Measurements from ENCODE around the gene SLC6A19.

DNA sequence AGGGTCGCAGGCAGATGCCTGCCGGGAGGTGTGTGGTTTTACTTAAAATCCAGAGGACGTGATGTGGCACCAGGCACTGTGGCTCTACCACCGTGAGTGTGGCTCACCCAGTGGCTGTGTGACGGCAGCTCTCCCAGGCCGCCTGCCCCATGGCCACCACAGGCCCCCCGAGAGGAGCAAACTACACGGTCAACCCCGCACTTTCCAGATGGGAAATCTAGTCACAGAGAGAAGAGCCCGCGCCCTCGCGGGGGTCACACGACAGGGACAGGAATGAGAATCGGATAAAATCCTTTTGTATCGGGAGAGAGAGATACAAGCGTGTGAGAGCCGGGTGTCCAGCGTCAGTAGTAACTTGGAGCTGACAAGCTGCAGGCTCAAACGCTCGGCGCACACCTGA, 69.0 kb downstream of the SLC6A19 start:
- TF ChIP-seq POLR2A (IDR thresholded peaks at IDR 0.05; ENCODE audit: low read depth, low read length) (no peak), TAF1 (IDR thresholded peaks at IDR 0.05; ENCODE audit: borderline replicate concordance, low read depth, low read length) (no peak), POLR2AphosphoS5 (IDR thresholded peaks at IDR 0.05; ENCODE audit: low read depth, low read length) (no peak)

Data from GM12892 (cell line).